Right kidney (tissue), 9 donors: ENCODE measurements around the gene PCDHGA9.
"Not testable (repeated sequence)": the region's sequence is repeated elsewhere in the genome, so short reads cannot be mapped to it uniquely, and the experiment has no call there.

Source experiments
- DNase-seq: peaks from one replicate; pipeline ENCODE4 v3.0.0-alpha.2; 2016
- long read RNA-seq, 8 donors: transcript quantifications; one replicate each; lab custom pipeline, GENCODE V29; 2026

PCDHGA9 gene
- long read RNA-seq, donor 1, full-length matches to known transcripts = 4 of 4 reads
- long read RNA-seq, donor 1, partial matches to known transcripts = 0 of 4 reads
- long read RNA-seq, donor 1, other reads (novel, unspliced or antisense) = 0 of 4 reads
- long read RNA-seq, donor 2, full-length matches to known transcripts = 3 of 3 reads
- long read RNA-seq, donor 2, partial matches to known transcripts = 0 of 3 reads
- long read RNA-seq, donor 2, other reads (novel, unspliced or antisense) = 0 of 3 reads
- long read RNA-seq, donor 3, full-length matches to known transcripts = 7 of 7 reads
- long read RNA-seq, donor 3, partial matches to known transcripts = 0 of 7 reads
- long read RNA-seq, donor 3, other reads (novel, unspliced or antisense) = 0 of 7 reads
- long read RNA-seq, donor 4, transcript PCDHGA9-202 (1 exons, 2,568 nt) = major isoform, 5 of 5 reads
- long read RNA-seq, donor 4, partial matches to known transcripts = 0 of 5 reads
- long read RNA-seq, donor 4, other reads (novel, unspliced or antisense) = 0 of 5 reads
- long read RNA-seq, donor 5, partial matches to known transcripts = 0 of 3 reads
- long read RNA-seq, donor 5, other reads (novel, unspliced or antisense) = 0 of 3 reads
- long read RNA-seq, donor 6, full-length matches to known transcripts = 5 of 5 reads
- long read RNA-seq, donor 6, partial matches to known transcripts = 0 of 5 reads
- long read RNA-seq, donor 6, other reads (novel, unspliced or antisense) = 0 of 5 reads
- long read RNA-seq, donor 7, transcript PCDHGA9-202 (1 exons, 2,568 nt) = major isoform, 9 of 9 reads
- long read RNA-seq, donor 7, partial matches to known transcripts = 0 of 9 reads
- long read RNA-seq, donor 7, other reads (novel, unspliced or antisense) = 0 of 9 reads
- long read RNA-seq, donor 8, partial matches to known transcripts = 0 of 2 reads
- long read RNA-seq, donor 8, other reads (novel, unspliced or antisense) = 0 of 2 reads

- peak; percentile 33 for DNase-seq
Measured at GRCh38 chr5:141402553-141403243, at the start of gene PCDHGA9. Gene PCDHGA9 (plus strand): TSS chr5:141402778. CDS start chr5:141402953, 175 bp downstream.

- no peak for DNase-seq
Measured at GRCh38 chr5:141354900-141355469, 47.6 kb upstream of the PCDHGA9 start, which contains the start of gene PCDHGA4. Gene PCDHGA4 (plus strand): TSS chr5:141355021. CDS start chr5:141355108, 87 bp downstream.

GRCh38 chr5:141355641-141356040 is 46.9 kb upstream of the PCDHGA9 start:
- no peak for DNase-seq

- no peak for DNase-seq
Measured at GRCh38 chr5:141356133-141356532, 46.4 kb upstream of the PCDHGA9 start.

- DNase-seq = no peak
Measured at GRCh38 chr5:141356950-141357349, 45.6 kb upstream of the PCDHGA9 start.

- DNase-seq = peak; percentile 8
Measured at GRCh38 chr5:141359790-141360426, 42.7 kb upstream of the PCDHGA9 start, which contains the start of gene PCDHGB2. Gene PCDHGB2 (plus strand): TSS chr5:141359994. CDS start chr5:141360136, 142 bp downstream.

- no peak for DNase-seq
Measured at GRCh38 chr5:141360685-141361084, 41.9 kb upstream of the PCDHGA9 start.

GRCh38 chr5:141362719-141363118 is 39.9 kb upstream of the PCDHGA9 start:
- no peak for DNase-seq

GRCh38 chr5:141363952-141364660 is 38.5 kb upstream of the PCDHGA9 start, which contains the start of gene PCDHGA5:
Gene PCDHGA5 (plus strand): TSS chr5:141364162. CDS start chr5:141364331, 169 bp downstream.
- DNase-seq = peak; percentile 22

GRCh38 chr5:141366016-141366896 is 36.3 kb upstream of the PCDHGA9 start:
- DNase-seq = no peak

- no peak for DNase-seq
Measured at GRCh38 chr5:141369994-141370848, 32.4 kb upstream of the PCDHGA9 start, which contains the start of gene PCDHGB3. Gene PCDHGB3 (plus strand): TSS chr5:141370242. CDS start chr5:141370395, 153 bp downstream.

- DNase-seq = no peak
Measured at GRCh38 chr5:141371572-141372475, 30.8 kb upstream of the PCDHGA9 start.

GRCh38 chr5:141373673-141374317 is 28.8 kb upstream of the PCDHGA9 start, which contains the start of gene PCDHGA6:
Gene PCDHGA6 (plus strand): TSS chr5:141373891. CDS start chr5:141374084, 193 bp downstream.
- peak; percentile 41 for DNase-seq

GRCh38 chr5:141374627-141375026 is 28.0 kb upstream of the PCDHGA9 start:
- no peak for DNase-seq

- DNase-seq = not testable (repeated sequence)
Measured at GRCh38 chr5:141375444-141376155, 27.0 kb upstream of the PCDHGA9 start.
